Mesenchymal stem cell (in vitro differentiated cells and primary cell): ENCODE results near the gene CELF2.

Experiments
- DNase-seq: peaks from one replicate; pipeline ENCODE4 v3.0.0-alpha.2; 2013
- H2AFZ ChIP-seq: one replicate; pipeline ENCODE4 v1.6.1; 2013; ENCODE audit warnings: low read depth, mild to moderate bottlenecking, control low read depth, inconsistent platforms, low read length, moderate library complexity
- H2AK5ac ChIP-seq: 2 replicates; pipeline ENCODE4 v1.6.1; 2013; ENCODE audit warnings: low read length, moderate library complexity, mild to moderate bottlenecking, inconsistent platforms; ENCODE audit not compliant: severe bottlenecking
- H2BK120ac ChIP-seq: one replicate; pipeline ENCODE4 v1.6.1; 2013; ENCODE audit warnings: low read depth, mild to moderate bottlenecking, inconsistent platforms, low read length, moderate library complexity
- H2BK12ac ChIP-seq, 2 experiments: one replicate each; pipeline ENCODE4 v1.6.1; 2013; ENCODE audit warnings: inconsistent platforms in 2 of 2, low read length in 2 of 2, mild to moderate bottlenecking in 2 of 2, moderate library complexity in 2 of 2, control low read depth in 1 of 2
- H2BK15ac ChIP-seq: one replicate; pipeline ENCODE4 v1.6.1; 2013; ENCODE audit warnings: mild to moderate bottlenecking, low read depth, inconsistent platforms; ENCODE audit not compliant: poor library complexity, severe bottlenecking
- H2BK5ac ChIP-seq: 2 replicates; pipeline ENCODE4 v1.6.1; 2013; ENCODE audit warnings: low read depth, mild to moderate bottlenecking, low read length, control low read depth, inconsistent platforms; ENCODE audit not compliant: poor library complexity, severe bottlenecking
- H3K14ac ChIP-seq, 2 experiments: one replicate each; pipeline ENCODE4 v1.6.1; 2013; ENCODE audit warnings: inconsistent platforms in 2 of 2, low read length in 2 of 2, control low read depth in 1 of 2, mild to moderate bottlenecking in 1 of 2, moderate library complexity in 1 of 2
- H3K18ac ChIP-seq, 2 experiments: one replicate each; pipeline ENCODE4 v1.6.1; 2013; ENCODE audit warnings: inconsistent platforms in 2 of 2, low read length in 2 of 2, control low read depth in 1 of 2, low read depth in 1 of 2, mild to moderate bottlenecking in 1 of 2
- H3K23ac ChIP-seq, 2 experiments: one replicate each; pipeline ENCODE4 v1.6.1; 2013; ENCODE audit warnings: inconsistent platforms in 2 of 2, low read length in 2 of 2, mild to moderate bottlenecking in 2 of 2, moderate library complexity in 2 of 2, control low read depth in 1 of 2
- H3K27ac ChIP-seq: 2 replicates; pipeline ENCODE4 v1.5.1; 2013; ENCODE audit warnings: mild to moderate bottlenecking, moderate library complexity, low read length, control low read depth, inconsistent platforms; ENCODE audit not compliant: poor library complexity, severe bottlenecking
- H3K27me3 ChIP-seq, 2 experiments: 2 replicates each; pipeline versions ENCODE4 v1.6.1 to v1.7.0; 2013; ENCODE audit warnings: low read length in 2 of 2, mild to moderate bottlenecking in 2 of 2, moderate library complexity in 2 of 2, control low read depth in 1 of 2, inconsistent platforms in 1 of 2; ENCODE audit not compliant: control insufficient read depth in 1 of 2, insufficient read depth in 1 of 2
- H3K36me3 ChIP-seq, 2 experiments: 2 replicates each; pipeline versions ENCODE4 v1.6.1 to v1.7.0; 2013; ENCODE audit warnings: low read length in 2 of 2, control low read depth in 1 of 2, inconsistent platforms in 1 of 2, low read depth in 1 of 2, mild to moderate bottlenecking in 1 of 2; ENCODE audit not compliant: insufficient read depth in 2 of 2, control insufficient read depth in 1 of 2
- H3K4ac ChIP-seq, 2 experiments: one replicate each; pipeline ENCODE4 v1.6.1; 2013; ENCODE audit warnings: inconsistent platforms in 2 of 2, low read length in 2 of 2, mild to moderate bottlenecking in 2 of 2, moderate library complexity in 2 of 2, control low read depth in 1 of 2, low read depth in 1 of 2
- H3K4me1 ChIP-seq: 2 replicates; pipeline ENCODE4 v1.6.1; 2013; ENCODE audit warnings: low read depth, low read length, control low read depth; ENCODE audit not compliant: control insufficient read depth, insufficient read depth
- H3K4me2 ChIP-seq: 2 replicates; pipeline ENCODE4 v1.6.1; 2013; ENCODE audit warnings: low read length, mild to moderate bottlenecking, inconsistent platforms; ENCODE audit not compliant: poor library complexity, severe bottlenecking
- H3K4me3 ChIP-seq, 2 experiments: 2 replicates each; pipeline versions ENCODE4 v1.5.1 to v1.7.0; 2013; ENCODE audit warnings: low read length in 2 of 2, mild to moderate bottlenecking in 2 of 2, control low read depth in 1 of 2, low read depth in 1 of 2; ENCODE audit not compliant: insufficient read depth in 1 of 2
- H3K79me1 ChIP-seq: replicated peaks from 2 replicates; pipeline ENCODE4 v1.6.1; 2013; ENCODE audit warnings: mild to moderate bottlenecking, control low read depth, low read length, inconsistent platforms; ENCODE audit not compliant: poor library complexity, severe bottlenecking
- H3K9ac ChIP-seq: 2 replicates; pipeline ENCODE4 v1.7.0; 2013; ENCODE audit warnings: mild to moderate bottlenecking, low read length, moderate library complexity
- H3K9me3 ChIP-seq: 2 replicates; pipeline ENCODE4 v1.7.0; 2013; ENCODE audit warnings: mild to moderate bottlenecking, low read length; ENCODE audit not compliant: control insufficient read depth
- H4K8ac ChIP-seq: one replicate; pipeline ENCODE4 v1.6.1; 2013; ENCODE audit warnings: inconsistent platforms, mild to moderate bottlenecking, low read length, moderate library complexity
- H4K91ac ChIP-seq: one replicate; pipeline ENCODE4 v1.6.1; 2013; ENCODE audit warnings: mild to moderate bottlenecking, low read length, inconsistent platforms
- WGBS: methylation state at CpG from one replicate; pipeline ENCODE4 v1.1.7; 2013; ENCODE audit warnings: mixed read lengths; 5-methylcytosine and 5-hydroxymethylcytosine counted together

The CELF2 gene

DNA sequence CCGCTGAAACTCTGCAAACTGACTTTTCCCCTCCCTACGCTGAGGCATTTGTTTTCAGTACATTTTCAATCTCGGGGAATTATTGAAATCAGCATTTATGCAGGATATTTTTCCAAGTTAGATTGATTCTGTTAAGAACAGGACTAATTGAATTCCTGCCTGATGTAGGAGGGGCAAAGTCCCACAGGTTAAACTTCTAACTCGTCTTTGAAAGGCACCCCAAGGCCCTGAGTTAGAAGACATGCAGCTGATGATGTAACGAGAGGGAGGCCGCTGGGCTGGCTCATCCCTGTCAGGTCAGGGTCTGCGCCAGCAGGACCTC is 253.1 kb downstream of the CELF2 start:
- no peak overlapping the region for H3K23ac ChIP-seq
- H3K4me1 ChIP-seq = peaks cover 2% of the 10 kb centered on the region
- no peak overlapping the region for H3K4me2 ChIP-seq
- H2BK12ac ChIP-seq = no peak overlapping the region
- H3K36me3 ChIP-seq = peaks cover 14 to 67% of the 10 kb centered on the region in 2 experiments
- H3K14ac ChIP-seq = no peak overlapping the region
- no peak overlapping the region for H3K4me3 ChIP-seq
- no peak overlapping the region for H3K18ac ChIP-seq
- H4K91ac ChIP-seq = no peak overlapping the region
- H3K4ac ChIP-seq = no peak overlapping the region
- H3K9ac ChIP-seq = no peak overlapping the region
- no peak overlapping the region for H4K8ac ChIP-seq
- no peak overlapping the region for H3K27ac ChIP-seq
- H2BK15ac ChIP-seq = no peak overlapping the region
- H3K79me1 ChIP-seq = peaks cover 2% of the 10 kb centered on the region
- H3K9me3 ChIP-seq = no peaks in the 10 kb centered on the region
- H3K27me3 ChIP-seq = no peaks in the 10 kb centered on the region
- no peak for DNase-seq
- H2AK5ac ChIP-seq = no peak overlapping the region
- 42% methylated on average over 6 of the region's 7 CpGs for WGBS
- H2AFZ ChIP-seq = no peak overlapping the region
- H2BK5ac ChIP-seq = no peak overlapping the region
- H2BK120ac ChIP-seq = no peak overlapping the region

DNA sequence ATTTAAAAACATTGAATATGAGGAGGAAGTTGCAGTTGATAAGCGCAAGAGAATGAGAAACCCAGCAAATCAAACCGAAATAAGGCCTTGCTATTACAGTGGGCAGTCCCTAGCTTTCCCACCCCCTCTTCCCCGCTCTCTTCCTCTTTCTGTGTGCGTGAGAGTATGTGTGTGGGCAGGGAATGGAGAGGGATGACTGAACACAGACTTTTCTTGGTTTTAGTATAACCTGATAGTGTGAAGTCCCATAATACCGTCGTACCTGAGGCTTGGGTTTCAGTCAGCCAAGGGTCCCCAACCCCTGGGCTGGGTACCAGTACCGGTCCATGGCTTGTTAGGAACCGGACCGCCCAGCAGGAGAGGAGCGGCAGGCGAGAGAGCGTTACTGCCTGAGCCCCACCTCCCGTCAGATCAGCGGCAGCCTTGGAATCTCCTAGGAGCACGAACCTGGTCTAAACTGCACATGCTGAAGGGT is 255.3 kb downstream of the CELF2 start:
- Histone ChIP-seq H3K18ac (no peak overlapping the region), H3K27ac (no peak overlapping the region)

DNA sequence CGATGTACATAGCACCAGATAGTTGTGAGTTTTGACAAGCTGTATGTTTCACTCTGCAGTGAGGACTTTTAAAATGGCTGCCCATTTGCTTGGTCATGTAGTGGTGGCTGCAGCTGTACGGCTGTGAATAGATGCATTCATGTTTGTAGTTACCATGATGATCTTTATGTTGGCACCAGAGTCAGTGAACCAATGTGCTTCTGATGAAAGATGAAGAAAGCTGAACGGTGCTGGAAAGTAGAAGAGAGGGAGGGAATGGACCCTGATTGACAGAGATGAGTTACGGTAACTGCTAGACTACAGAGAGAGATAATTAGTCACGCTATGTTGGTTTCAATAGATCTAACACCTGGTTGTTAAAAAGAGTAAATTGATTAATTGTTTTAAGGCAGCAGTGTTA is 256.8 kb downstream of the CELF2 start:
- no peak overlapping the region for H2AFZ ChIP-seq
- no peak overlapping the region for H3K4me2 ChIP-seq
- no peak overlapping the region for H2BK5ac ChIP-seq
- no peaks in the 10 kb centered on the region for H3K9me3 ChIP-seq
- H3K14ac ChIP-seq = no peak overlapping the region
- H3K4ac ChIP-seq = no peak overlapping the region
- no peak overlapping the region for H3K23ac ChIP-seq
- no peak overlapping the region for H4K91ac ChIP-seq
- no peak overlapping the region for H3K27ac ChIP-seq
- no peak overlapping the region for H2BK120ac ChIP-seq
- H4K8ac ChIP-seq = no peak overlapping the region
- H3K27me3 ChIP-seq = no peaks in the 10 kb centered on the region
- no peak overlapping the region for H2BK15ac ChIP-seq
- H3K18ac ChIP-seq = no peak overlapping the region
- H3K79me1 ChIP-seq = peaks cover 2% of the 10 kb centered on the region
- no peak overlapping the region for H2AK5ac ChIP-seq
- H3K4me3 ChIP-seq = no peak overlapping the region
- peaks cover 19 to 82% of the 10 kb centered on the region in 2 experiments for H3K36me3 ChIP-seq
- H2BK12ac ChIP-seq = no peak overlapping the region
- no peak overlapping the region for H3K9ac ChIP-seq
- WGBS = 84% methylated on average over 5 of the region's 5 CpGs
- H3K4me1 ChIP-seq = peaks cover 2% of the 10 kb centered on the region
- no peak for DNase-seq

More for the DNA sequence above, 255.3 kb downstream of the CELF2 start:
- H3K79me1 ChIP-seq = peaks cover 2% of the 10 kb centered on the region
- no peak overlapping the region for H4K8ac ChIP-seq
- no peak for DNase-seq
- no peak overlapping the region for H2BK15ac ChIP-seq
- H2BK5ac ChIP-seq = no peak overlapping the region
- H3K4me2 ChIP-seq = no peak overlapping the region
- no peaks in the 10 kb centered on the region for H3K27me3 ChIP-seq
- H3K4me1 ChIP-seq = peaks cover 2% of the 10 kb centered on the region
- H2AK5ac ChIP-seq = no peak overlapping the region
- no peak overlapping the region for H3K14ac ChIP-seq
- H3K4ac ChIP-seq = no peak overlapping the region
- 90% methylated on average over 13 of the region's 15 CpGs for WGBS
- no peak overlapping the region for H2BK12ac ChIP-seq
- H3K9me3 ChIP-seq = no peaks in the 10 kb centered on the region
- H2BK120ac ChIP-seq = no peak overlapping the region
- no peak overlapping the region for H3K9ac ChIP-seq
- H4K91ac ChIP-seq = peak overlapping the region; percentile 54
- H3K4me3 ChIP-seq = no peak overlapping the region
- H2AFZ ChIP-seq = no peak overlapping the region
- peaks cover 17 to 72% of the 10 kb centered on the region in 2 experiments for H3K36me3 ChIP-seq
- H3K23ac ChIP-seq = no peak overlapping the region

DNA sequence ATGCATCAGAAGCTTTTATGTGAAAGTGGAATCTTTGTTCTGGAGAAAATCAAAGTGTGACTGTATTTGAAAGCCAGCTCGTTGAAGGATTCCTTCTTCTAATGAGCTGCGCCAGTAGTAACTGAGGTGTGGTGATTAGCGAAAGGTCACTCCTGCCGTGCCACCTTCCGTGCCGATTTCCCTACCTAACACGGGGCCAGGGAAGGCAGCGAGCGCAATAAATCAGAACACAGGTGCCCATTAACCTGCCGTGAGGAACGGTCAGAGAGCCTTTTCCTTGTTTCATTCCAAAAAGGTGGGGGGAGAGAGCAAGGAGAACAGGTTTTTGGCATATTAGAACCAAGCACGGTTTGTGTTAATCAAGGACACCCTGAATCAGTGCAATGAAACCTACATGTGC is 258.0 kb downstream of the CELF2 start:
- Histone ChIP-seq H2AK5ac (no peak overlapping the region), H3K79me1 (peaks cover 2% of the 10 kb centered on the region), H2BK15ac (no peak overlapping the region), H2AFZ (no peak overlapping the region), H3K27me3 (no peaks in the 10 kb centered on the region), H2BK5ac (no peak overlapping the region), H3K36me3 (peaks cover 28 to 93% of the 10 kb centered on the region in 2 experiments), H3K18ac (no peak overlapping the region), H3K4me1 (no peaks in the 10 kb centered on the region), H3K4me3 (no peak overlapping the region), H3K14ac (no peak overlapping the region), H3K4me2 (no peak overlapping the region), H3K9ac (no peak overlapping the region), H3K27ac (no peak overlapping the region), H2BK120ac (no peak overlapping the region), H3K9me3 (no peaks in the 10 kb centered on the region), H3K23ac (no peak overlapping the region), H2BK12ac (no peak overlapping the region), H4K8ac (no peak overlapping the region), H3K4ac (no peak overlapping the region), H4K91ac (no peak overlapping the region)
- DNase-seq = no peak
- 94% methylated on average over 11 of the region's 12 CpGs for WGBS
